PC-3 (cell line): Measurements from ENCODE around the gene APOBEC2. TPM values are rescaled to one million over a fixed set of nuclear protein-coding genes. Genes with fewer than 3 reads are reported as not detected.

ENCODE experiments used
- ATAC-seq: fragments of 200-7000 bp; cut with Tn5 transposase; 2 replicates; pipeline ENCODE4 v1.9.1; 2020; ENCODE audit warnings: mild to moderate bottlenecking, moderate library complexity
- BruUV-seq: library from RNA; stranded (reverse); fragments of 400-500 nt; replicated peaks from 2 replicates; lab custom pipeline; 2021; lab: Mats Ljungman, UMichigan
- CTCF ChIA-PET: fragments of 300-600 bp; sonication (Branson Sonifier 250); formaldehyde crosslinking; loops from one replicate; lab custom pipeline; 2022; ENCODE audit warnings: antibody characterized with exemption; lab: Charles Lee
- POLR2A ChIA-PET: fragments of 300-600 bp; sonication (Branson Sonifier 250); formaldehyde crosslinking; loops from one replicate; lab custom pipeline; 2022; ENCODE audit warnings: antibody characterized with exemption; ENCODE audit not compliant: unreplicated experiment; lab: Charles Lee
- DNase-seq: peaks from one replicate; pipeline ENCODE4 v3.0.0-alpha.2; 2015
- H2AFZ ChIP-seq: fragments of 300-600 bp; sonication (generic); 2 replicates; pipeline ENCODE4 v1.6.0; 2016; ENCODE audit warnings: antibody characterized with exemption, low read length
- H3F3A ChIP-seq: fragments of 300-600 bp; sonication (generic); one replicate; pipeline ENCODE4 v1.6.0; 2017; ENCODE audit warnings: antibody characterized with exemption, low read length, control low read depth, mild to moderate bottlenecking; ENCODE audit not compliant: unreplicated experiment
- H3K27ac ChIP-seq: fragments of 300-600 bp; sonication (generic); 2 replicates; pipeline ENCODE4 v1.5.1; 2016; ENCODE audit warnings: mild to moderate bottlenecking, low read length
- H3K27me3 ChIP-seq: fragments of 300-600 bp; sonication (generic); 2 replicates; pipeline ENCODE4 v1.6.1; 2016; ENCODE audit warnings: low read length, mixed read lengths
- H3K36me3 ChIP-seq: fragments of 300-600 bp; sonication (generic); 2 replicates; pipeline ENCODE4 v1.6.1; 2016; ENCODE audit warnings: low read depth, mixed run types, low read length, mixed read lengths
- H3K4me1 ChIP-seq: fragments of 300-600 bp; sonication (generic); 2 replicates; pipeline ENCODE4 v1.5.1; 2016; ENCODE audit warnings: low read length; ENCODE audit not compliant: insufficient read depth
- H3K4me2 ChIP-seq: fragments of 300-600 bp; sonication (generic); 2 replicates; pipeline ENCODE4 v1.6.0; 2016; ENCODE audit warnings: low read length
- H3K4me3 ChIP-seq: fragments of 300-600 bp; sonication (generic); 2 replicates; pipeline ENCODE4 v1.5.1; 2016; ENCODE audit warnings: mild to moderate bottlenecking, low read length, mixed read lengths
- H3K79me2 ChIP-seq: fragments of 300-600 bp; sonication (generic); 2 replicates; pipeline ENCODE4 v1.6.1; 2017; ENCODE audit warnings: low read length, mixed read lengths
- H3K9ac ChIP-seq: fragments of 300-600 bp; sonication (generic); 2 replicates; pipeline ENCODE4 v1.6.0; 2016; ENCODE audit warnings: mild to moderate bottlenecking, low read length
- H3K9me2 ChIP-seq: fragments of 300-600 bp; sonication (generic); replicated peaks from 2 replicates; pipeline ENCODE4 v1.6.1; 2016; ENCODE audit warnings: mixed run types, low read length, mixed read lengths
- H3K9me3 ChIP-seq: fragments of 300-600 bp; sonication (generic); 2 replicates; pipeline ENCODE4 v1.6.1; 2016; ENCODE audit warnings: low read length, mixed read lengths
- H4K20me1 ChIP-seq: fragments of 300-600 bp; sonication (generic); 2 replicates; pipeline ENCODE4 v1.6.1; 2016; ENCODE audit warnings: low read length, mixed read lengths
- EZH2 ChIP-seq: fragments of 300-600 bp; sonication (generic); IDR thresholded peaks from one replicate; pipeline ENCODE4 v1.6.1; 2017; ENCODE audit warnings: antibody characterized with exemption, mild to moderate bottlenecking, low read length; ENCODE audit not compliant: unreplicated experiment
- EZH2phosphoT487 ChIP-seq: fragments of 300-600 bp; sonication (generic); IDR thresholded peaks from 2 replicates; pipeline ENCODE4 v1.6.1; 2018; ENCODE audit warnings: mild to moderate bottlenecking, antibody characterized with exemption, low read length, borderline replicate concordance
- intact Hi-C: fragments of 100-400 bp; cut with micrococcal nuclease; formaldehyde crosslinking; loops from 2 replicates; pipeline ENCODE4 v1.9.0; 2023
- total RNA-seq: library from RNA; depleted of rRNA; stranded (reverse); fragments of >200 nt; gene quantifications from 2 replicates; pipeline ENCODE4 v1.2.3, GENCODE V29; 2014; rRNA removed
- TF ChIP-seq, protein P1 (sequence below): fragments of 300-600 bp; sonication (generic); conservative IDR thresholded peaks from 2 replicates; pipeline ENCODE4 v1.5.1; 2017; ENCODE audit warnings: antibody characterized with exemption, low read depth, mild to moderate bottlenecking, low read length

Gene APOBEC2
- total RNA-seq, 1 experiment from 2014 or later, result not detected

- H2AFZ ChIP-seq, result no peak overlapping the region
- CTCF ChIA-PET, result no interaction called here
- TF ChIP-seq EZH2, result no peak
- TF ChIP-seq EZH2phosphoT487, result no peak
- TF ChIP-seq, protein P1, sequence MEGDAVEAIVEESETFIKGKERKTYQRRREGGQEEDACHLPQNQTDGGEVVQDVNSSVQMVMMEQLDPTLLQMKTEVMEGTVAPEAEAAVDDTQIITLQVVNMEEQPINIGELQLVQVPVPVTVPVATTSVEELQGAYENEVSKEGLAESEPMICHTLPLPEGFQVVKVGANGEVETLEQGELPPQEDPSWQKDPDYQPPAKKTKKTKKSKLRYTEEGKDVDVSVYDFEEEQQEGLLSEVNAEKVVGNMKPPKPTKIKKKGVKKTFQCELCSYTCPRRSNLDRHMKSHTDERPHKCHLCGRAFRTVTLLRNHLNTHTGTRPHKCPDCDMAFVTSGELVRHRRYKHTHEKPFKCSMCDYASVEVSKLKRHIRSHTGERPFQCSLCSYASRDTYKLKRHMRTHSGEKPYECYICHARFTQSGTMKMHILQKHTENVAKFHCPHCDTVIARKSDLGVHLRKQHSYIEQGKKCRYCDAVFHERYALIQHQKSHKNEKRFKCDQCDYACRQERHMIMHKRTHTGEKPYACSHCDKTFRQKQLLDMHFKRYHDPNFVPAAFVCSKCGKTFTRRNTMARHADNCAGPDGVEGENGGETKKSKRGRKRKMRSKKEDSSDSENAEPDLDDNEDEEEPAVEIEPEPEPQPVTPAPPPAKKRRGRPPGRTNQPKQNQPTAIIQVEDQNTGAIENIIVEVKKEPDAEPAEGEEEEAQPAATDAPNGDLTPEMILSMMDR, result no peak
- H3K4me3 ChIP-seq, result no peak overlapping the region
- H3K4me1 ChIP-seq, result no peaks in the 10 kb centered on the region
- no peaks in the 10 kb centered on the region for H3K9me2 ChIP-seq
- no peaks in the 10 kb centered on the region for H3K27me3 ChIP-seq
- intact Hi-C loops, result no loop called here
- no peaks in the 10 kb centered on the region for H3K79me2 ChIP-seq
- no peak for DNase-seq
- H3K36me3 ChIP-seq, result no peaks in the 10 kb centered on the region
- H3K27ac ChIP-seq, result no peak overlapping the region
- no peaks in the 10 kb centered on the region for H3F3A ChIP-seq
- no peak overlapping the region for H3K9ac ChIP-seq
- H4K20me1 ChIP-seq, result no peaks in the 10 kb centered on the region
- no TSS peak for BruUV-seq
- no peaks in the 10 kb centered on the region for H3K9me3 ChIP-seq
- no peak overlapping the region for H3K4me2 ChIP-seq
- ATAC-seq, result no peak
- POLR2A ChIA-PET, result no interaction called here
Measured at GRCh38 chr6:41111017-41111416, 58.0 kb downstream of the APOBEC2 start.

Other genes with a start within 250 kb of the APOBEC2 start
- gene UNC5CL, start 14.0 kb upstream of the APOBEC2 start, total RNA-seq, result 0.58 and 1.4 TPM in 2 replicates
- not detected in 2 replicates for gene TSPO2, start 10.7 kb upstream of the APOBEC2 start, total RNA-seq
- gene OARD1, start 19.2 kb downstream of the APOBEC2 start, total RNA-seq, result 11.2 and 12.1 TPM in 2 replicates
- 31.7 and 32.9 TPM in 2 replicates for gene NFYA, start 19.8 kb downstream of the APOBEC2 start, total RNA-seq
- not detected in 2 replicates for gene TREML1, start 101.1 kb downstream of the APOBEC2 start, total RNA-seq
- not detected in 2 replicates for gene TREM2, start 109.9 kb downstream of the APOBEC2 start, total RNA-seq
- not detected in 2 replicates for gene TREML2, start 147.9 kb downstream of the APOBEC2 start, total RNA-seq
- gene TREML4, start 175.1 kb downstream of the APOBEC2 start, total RNA-seq, result not detected in 2 replicates
- gene TREM1, start 233.5 kb downstream of the APOBEC2 start, total RNA-seq, result 0.98 TPM in 1 of 2 replicates, not detected in the other